HL-60 (cell line): ENCODE data around the gene CHN2.

Experiments
- DNase-seq, 2 experiments: peaks; one replicate each; pipeline ENCODE4 v3.0.0-alpha.2; 2010 to 2020; ENCODE audit warnings: low read depth in 1 of 2, low spot score in 1 of 2
- H3K27ac ChIP-seq: fragments of 250-450 bp; sonication (Bioruptor Pico); replicated peaks from 2 replicates; pipeline ENCODE4 v1.5.1; 2020; ENCODE audit warnings: mild to moderate bottlenecking, moderate library complexity
- H3K27me3 ChIP-seq: fragments of 250-450 bp; sonication (Bioruptor Pico); 2 replicates; pipeline ENCODE4 v1.5.1; 2021; ENCODE audit warnings: mild to moderate bottlenecking, moderate library complexity; ENCODE audit not compliant: insufficient read depth, poor library complexity, severe bottlenecking
- H3K4me3 ChIP-seq: replicated peaks from 2 replicates; pipeline ENCODE4 v1.5.1; 2011; ENCODE audit warnings: mild to moderate bottlenecking, control low read depth, low read length; ENCODE audit not compliant: insufficient read depth
- CTCF ChIP-seq: IDR thresholded peaks from one replicate; pipeline ENCODE4 v1.5.1; 2011; ENCODE audit warnings: low read length, control low read depth, inconsistent platforms; ENCODE audit not compliant: insufficient read depth
- GABPA ChIP-seq: IDR thresholded peaks from 2 replicates; pipeline ENCODE4 v1.6.1; 2012; ENCODE audit warnings: low read depth
- POLR2AphosphoS5 ChIP-seq: IDR thresholded peaks from 2 replicates; pipeline ENCODE4 v1.6.1; 2012; ENCODE audit warnings: low read depth
- REST ChIP-seq: IDR thresholded peaks from 2 replicates; pipeline ENCODE4 v1.6.1; 2012; ENCODE audit warnings: low read depth; ENCODE audit not compliant: insufficient replicate concordance
- SPI1 ChIP-seq: IDR thresholded peaks from 2 replicates; pipeline ENCODE4 v1.6.1; 2012; ENCODE audit warnings: low read depth, mild to moderate bottlenecking, borderline replicate concordance

Gene CHN2

DNA sequence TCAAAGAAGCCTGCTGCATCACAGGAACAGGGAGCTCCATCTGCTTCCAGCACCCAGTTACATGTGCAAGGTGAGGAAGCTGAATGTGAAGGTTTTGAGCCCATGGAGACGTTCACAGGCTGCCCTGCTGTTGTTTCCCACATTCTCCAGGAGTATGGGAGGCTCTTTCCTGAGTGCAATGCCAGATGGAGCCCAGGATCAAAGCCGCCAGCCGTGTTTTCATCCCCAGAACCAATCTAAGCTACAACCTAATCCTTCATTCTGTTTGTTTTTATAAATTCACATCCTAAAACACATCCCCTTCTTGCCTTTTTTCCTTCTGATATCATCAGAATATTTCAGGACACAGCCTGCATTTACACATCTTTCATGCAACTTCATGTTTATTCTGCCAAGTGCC is 270.2 kb downstream of the CHN2 start:
- no peak for DNase-seq
- TF ChIP-seq REST: no peak
- TF ChIP-seq CTCF: no peak
- no peak for TF ChIP-seq POLR2AphosphoS5
- TF ChIP-seq GABPA: no peak
- TF ChIP-seq SPI1: no peak
- no peaks in the 10 kb centered on the region for H3K27me3 ChIP-seq

DNA sequence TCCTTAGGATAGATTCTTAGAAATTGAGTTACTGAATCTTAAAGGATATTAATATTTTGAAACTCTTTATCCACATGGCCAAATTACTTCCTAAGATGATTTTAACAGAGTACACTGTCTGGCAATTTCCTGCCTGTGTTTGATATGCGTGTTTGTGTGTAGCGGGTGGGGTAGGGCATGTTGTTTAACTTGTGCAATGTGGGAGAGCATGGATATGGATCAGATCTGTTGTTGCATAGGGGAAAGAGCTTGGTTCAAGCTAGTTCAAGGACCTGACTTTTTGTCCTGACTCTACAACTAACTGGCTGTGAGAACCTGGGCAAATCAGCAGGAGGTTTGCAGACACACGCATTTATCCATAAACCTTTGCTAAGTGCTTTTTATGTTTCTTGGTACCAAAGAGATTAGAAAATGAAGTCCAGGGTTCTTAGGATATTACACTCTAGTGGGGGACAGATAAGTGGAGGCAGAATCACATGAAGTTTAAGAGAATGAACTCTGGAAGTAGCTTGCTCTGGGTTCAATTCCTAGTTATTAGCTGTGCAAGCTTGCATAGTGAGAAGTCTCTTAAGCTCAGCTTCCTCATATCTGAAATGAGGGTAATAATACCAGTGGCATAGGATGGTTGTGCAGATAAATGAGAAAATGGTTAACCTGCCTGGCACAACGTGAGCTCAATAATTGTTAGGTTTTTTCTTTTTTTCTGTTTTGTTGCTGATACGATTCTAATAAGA is 272.8 kb downstream of the CHN2 start:
- TF ChIP-seq SPI1 (no peak), POLR2AphosphoS5 (no peak), REST (no peak), GABPA (no peak), CTCF (no peak)
- Histone ChIP-seq H3K27ac (no peak overlapping the region), H3K4me3 (no peak overlapping the region), H3K27me3 (no peaks in the 10 kb centered on the region)
- no peak for DNase-seq

More for the DNA sequence above, 270.2 kb downstream of the CHN2 start:
- H3K4me3 ChIP-seq: no peak overlapping the region
- no peak overlapping the region for H3K27ac ChIP-seq

DNA sequence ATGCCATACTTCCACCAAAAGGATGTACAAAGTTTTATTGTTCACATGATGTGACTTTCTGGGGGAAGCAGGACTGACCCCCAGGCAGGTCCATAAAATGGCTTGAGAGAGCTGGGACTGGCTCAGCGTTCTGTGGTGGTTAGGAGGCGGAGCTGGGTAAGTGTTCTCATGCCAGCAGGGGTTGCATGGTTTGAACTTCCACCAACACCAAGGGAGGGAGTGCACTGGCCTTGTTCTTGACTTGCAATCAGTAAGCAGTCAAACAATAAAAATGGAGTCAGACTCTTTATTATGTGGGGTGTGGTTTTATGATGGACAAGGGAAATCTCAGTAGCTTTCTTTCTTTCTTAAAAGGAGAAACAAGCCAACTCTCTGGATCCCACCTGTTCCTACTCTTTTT is 273.6 kb downstream of the CHN2 start:
- H3K4me3 ChIP-seq: no peak overlapping the region
- H3K27me3 ChIP-seq: peaks cover 2% of the 10 kb centered on the region
- TF ChIP-seq REST (no peak), GABPA (no peak), SPI1 (no peak), CTCF (no peak), POLR2AphosphoS5 (no peak)
- no peak for DNase-seq
- no peak overlapping the region for H3K27ac ChIP-seq
